GM19025 (cell line): ENCODE measurements around the gene RPRD2.
A peak's percentile ranks its signal among the peaks of the same experiment; 100 is the strongest.

Source experiments
- ATAC-seq: cut with Tn5 transposase; IDR thresholded peaks from one replicate; pipeline ENCODE4 v1.9.1; 2021; ENCODE audit warnings: mild to moderate bottlenecking, low read depth, moderate library complexity; ENCODE audit not compliant: unreplicated experiment

Gene RPRD2

DNA sequence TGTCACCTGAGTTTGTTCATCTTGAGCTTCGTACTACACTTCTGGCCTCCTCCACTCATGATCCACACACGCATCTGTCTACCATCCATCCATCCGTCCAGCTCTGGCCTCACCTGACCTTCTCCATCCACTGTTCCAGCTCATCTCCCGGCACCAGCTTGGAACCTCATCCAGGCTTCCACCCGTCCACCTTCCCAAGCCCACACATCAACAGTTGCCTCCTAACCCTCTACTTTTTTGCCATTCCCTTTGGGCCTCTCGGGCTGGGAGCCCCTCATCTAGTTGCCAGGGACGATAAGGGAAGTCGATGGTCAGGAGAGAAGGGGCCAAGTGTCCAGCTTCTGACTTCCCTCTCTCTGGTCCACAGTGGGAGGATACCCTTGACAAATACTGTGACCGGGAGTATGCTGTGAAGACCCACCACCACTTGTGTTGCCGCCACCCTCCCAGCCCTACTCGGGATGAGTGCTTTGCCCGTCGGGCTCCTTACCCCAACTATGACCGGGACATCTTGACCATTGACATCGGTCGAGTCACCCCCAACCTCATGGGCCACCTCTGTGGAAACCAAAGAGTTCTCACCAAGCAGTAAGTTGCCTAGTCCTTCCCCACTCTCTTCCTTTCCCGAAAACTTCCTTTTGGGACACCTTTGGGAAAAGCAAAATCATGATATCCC lies 148.2 kb downstream of the RPRD2 start:
- ATAC-seq: no peak

GRCh38 chr1:150512846-150513245 lies 148.9 kb downstream of the RPRD2 start:
- no peak for ATAC-seq

DNA sequence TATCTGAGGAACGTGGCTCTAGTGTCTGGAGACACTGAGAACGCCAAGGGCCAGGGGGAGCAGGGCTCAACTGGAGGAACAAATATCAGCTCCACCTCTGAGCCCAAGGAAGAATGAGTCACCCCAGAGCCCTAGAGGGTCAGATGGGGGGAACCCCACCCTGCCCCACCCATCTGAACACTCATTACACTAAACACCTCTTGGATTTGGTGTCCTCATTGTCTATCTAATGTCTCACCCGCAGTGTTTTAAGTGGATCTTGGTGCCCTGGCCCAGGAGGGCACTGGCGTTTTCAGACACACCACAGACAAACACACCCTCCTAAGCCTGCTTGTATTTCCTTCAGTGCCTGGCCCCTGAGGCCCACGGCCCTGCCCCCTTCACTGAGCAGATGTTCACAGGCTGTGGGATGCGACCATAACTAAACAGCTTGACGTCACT lies 149.4 kb downstream of the RPRD2 start:
- no peak for ATAC-seq

- ATAC-seq: no peak
Measured at GRCh38 chr1:150514260-150514659, 150.3 kb downstream of the RPRD2 start.

- ATAC-seq: no peak
Measured at GRCh38 chr1:150514913-150515327, 151.0 kb downstream of the RPRD2 start.

DNA sequence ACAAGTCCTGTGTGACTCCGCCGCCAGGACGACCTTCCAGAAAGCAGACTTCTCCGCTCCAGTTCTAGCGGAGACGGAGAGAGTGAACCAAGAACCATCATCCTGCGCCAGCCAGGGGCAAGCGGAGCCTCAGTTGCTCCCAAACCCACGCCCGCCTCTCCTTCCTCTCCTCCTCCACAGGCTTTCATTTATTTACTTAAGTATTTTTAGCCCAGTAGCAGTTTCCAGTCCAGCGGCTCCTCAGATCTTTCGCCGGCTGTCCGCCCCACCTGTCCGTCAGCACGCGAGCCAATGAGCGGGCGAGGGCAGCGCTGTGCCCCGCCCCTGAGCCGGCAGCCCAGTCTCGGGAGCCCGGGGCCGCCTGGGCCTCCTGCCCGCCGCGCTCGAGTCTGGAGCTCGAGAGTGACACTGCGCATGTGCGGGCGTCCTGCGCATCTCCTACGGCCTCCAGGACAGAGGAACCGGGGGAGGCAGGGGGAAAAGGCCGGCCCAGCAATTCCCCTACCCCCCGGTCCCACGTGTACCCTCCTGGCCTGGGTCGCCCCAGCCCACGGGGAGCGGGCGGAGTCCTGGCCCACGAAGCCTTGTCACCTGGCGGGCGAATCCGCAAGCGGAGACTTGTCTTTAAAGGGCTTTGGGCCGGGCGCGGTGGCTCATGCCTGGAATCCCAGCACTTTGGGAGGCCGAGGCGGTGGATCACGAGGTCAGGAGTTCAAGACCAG lies 151.5 kb downstream of the RPRD2 start, which contains the start of gene FALEC:
FALEC (plus strand) TSS at position 425 of the 722 bp plus-strand sequence.
- peak; percentile 97 for ATAC-seq

- no peak for ATAC-seq
Measured at GRCh38 chr1:150516050-150516591, 152.2 kb downstream of the RPRD2 start.

- ATAC-seq: no peak
Measured at GRCh38 chr1:150516616-150517015, 152.7 kb downstream of the RPRD2 start.

GRCh38 chr1:150521196-150521968 lies 157.4 kb downstream of the RPRD2 start:
- no peak for ATAC-seq

GRCh38 chr1:150525348-150525747 lies 161.4 kb downstream of the RPRD2 start:
- ATAC-seq: no peak
